DOHH2 (cell line): ENCODE data around the gene SPOCK1.
"Not testable (repeated sequence)": the region's sequence is repeated elsewhere in the genome, so short reads cannot be mapped to it uniquely, and the experiment has no call there.

Experiments used
- H3F3A ChIP-seq: fragments of 200-600 bp; sonication (generic), shearing (Covaris generic); 2 replicates; pipeline ENCODE4 v1.6.0; 2016; ENCODE audit warnings: antibody characterized with exemption, mild to moderate bottlenecking; ENCODE audit not compliant: control insufficient read depth, insufficient read depth
- H3K27ac ChIP-seq: fragments of 200-600 bp; sonication (generic); 2 replicates; pipeline ENCODE4 v1.5.1; 2014; ENCODE audit warnings: low read depth, mild to moderate bottlenecking, low read length, moderate library complexity
- H3K27me3 ChIP-seq: fragments of 200-600 bp; sonication (generic); 2 replicates; pipeline ENCODE4 v1.6.1; 2014; ENCODE audit warnings: mild to moderate bottlenecking, low read length, mixed read lengths; ENCODE audit not compliant: control insufficient read depth
- H3K36me3 ChIP-seq: fragments of 200-600 bp; sonication (generic); 2 replicates; pipeline ENCODE4 v1.6.1; 2014; ENCODE audit warnings: mild to moderate bottlenecking, low read length, moderate library complexity, mixed read lengths; ENCODE audit not compliant: control insufficient read depth
- H3K4me1 ChIP-seq: fragments of 200-600 bp; sonication (generic); 2 replicates; pipeline ENCODE4 v1.6.1; 2014; ENCODE audit warnings: mild to moderate bottlenecking, low read length, mixed read lengths; ENCODE audit not compliant: control insufficient read depth
- H3K4me2 ChIP-seq: fragments of 200-600 bp; sonication (generic); 2 replicates; pipeline ENCODE4 v1.6.0; 2014; ENCODE audit warnings: mild to moderate bottlenecking, low read length, moderate library complexity
- H3K4me3 ChIP-seq: fragments of 200-600 bp; sonication (generic); 2 replicates; pipeline ENCODE4 v1.5.1; 2014; ENCODE audit warnings: mild to moderate bottlenecking, low read length, mixed read lengths
- H3K79me2 ChIP-seq: fragments of 200-600 bp; sonication (generic); 2 replicates; pipeline ENCODE4 v1.6.1; 2014; ENCODE audit warnings: mild to moderate bottlenecking, low read length, mixed read lengths; ENCODE audit not compliant: control insufficient read depth
- H3K9me2 ChIP-seq: fragments of 200-600 bp; sonication (generic); replicated peaks from 2 replicates; pipeline ENCODE4 v1.6.1; 2014; ENCODE audit warnings: mild to moderate bottlenecking, low read length, mixed read lengths; ENCODE audit not compliant: control insufficient read depth
- H3K9me3 ChIP-seq: fragments of 200-600 bp; sonication (generic); 2 replicates; pipeline ENCODE4 v1.6.1; 2014; ENCODE audit warnings: antibody characterized with exemption, low read length, mixed read lengths; ENCODE audit not compliant: control insufficient read depth, insufficient read depth
- H4K20me1 ChIP-seq: fragments of 200-600 bp; sonication (generic); 2 replicates; pipeline ENCODE4 v1.6.0; 2014; ENCODE audit warnings: low read depth, mild to moderate bottlenecking, antibody characterized with exemption, low read length, moderate library complexity; ENCODE audit not compliant: control insufficient read depth, insufficient read depth
- CTCF ChIP-seq: fragments of 200-600 bp; sonication (generic); IDR thresholded peaks from one replicate; pipeline ENCODE4 v1.5.1; 2014; ENCODE audit warnings: antibody characterized with exemption, mild to moderate bottlenecking, low read depth, low read length; ENCODE audit not compliant: poor library complexity, severe bottlenecking
- EZH2phosphoT487 ChIP-seq: fragments of 200-600 bp; sonication (generic); IDR thresholded peaks from 2 replicates; pipeline ENCODE4 v1.6.1; 2017; ENCODE audit warnings: borderline replicate concordance, mild to moderate bottlenecking, antibody characterized with exemption, low read length, moderate library complexity, mixed read lengths

The SPOCK1 gene

GRCh38 chr5:137498736-137499505 is at the start of gene SPOCK1:
Gene SPOCK1, minus strand, starts transcription at chr5:137499326.
- no peaks in the 10 kb centered on the region for H3K79me2 ChIP-seq
- no peaks in the 10 kb centered on the region for H3K36me3 ChIP-seq
- H3K9me2 ChIP-seq, result no peaks in the 10 kb centered on the region
- no peak within 1 kb of the TSS for H3K4me3 ChIP-seq
- peaks cover 5% of the 10 kb centered on the region; the same call in 1 of the 2 replicates for H3K27me3 ChIP-seq
- H3K4me1 ChIP-seq, result no peaks in the 10 kb centered on the region
- H3K4me2 ChIP-seq, result peak within 1 kb of the TSS; percentile 22; the same call in 1 of the 2 replicates
- no peaks in the 10 kb centered on the region for H3F3A ChIP-seq
- no peak within 1 kb of the TSS for H3K27ac ChIP-seq
- no peaks in the 10 kb centered on the region for H4K20me1 ChIP-seq
- no peak for TF ChIP-seq CTCF
- no peak for TF ChIP-seq EZH2phosphoT487
- H3K9me3 ChIP-seq, result no peaks in the 10 kb centered on the region

GRCh38 chr5:137545956-137546355 is 46.8 kb upstream of the SPOCK1 start:
- no peak overlapping the region for H3K4me2 ChIP-seq
- no peak overlapping the region for H3K4me3 ChIP-seq
- H3K36me3 ChIP-seq, result no peaks in the 10 kb centered on the region
- H3K9me3 ChIP-seq, result no peaks in the 10 kb centered on the region
- H4K20me1 ChIP-seq, result no peaks in the 10 kb centered on the region
- H3K9me2 ChIP-seq, result no peaks in the 10 kb centered on the region
- no peaks in the 10 kb centered on the region for H3K79me2 ChIP-seq
- no peaks in the 10 kb centered on the region for H3K27me3 ChIP-seq
- no peaks in the 10 kb centered on the region for H3F3A ChIP-seq
- TF ChIP-seq EZH2phosphoT487 (no peak), CTCF (no peak)
- no peaks in the 10 kb centered on the region for H3K4me1 ChIP-seq
- H3K27ac ChIP-seq, result no peak overlapping the region

- not testable (repeated sequence) for H3K9me3 ChIP-seq, H3K79me2 ChIP-seq, H3K4me3 ChIP-seq, H4K20me1 ChIP-seq, H3K4me2 ChIP-seq, H3K9me2 ChIP-seq, H3K27me3 ChIP-seq, H3F3A ChIP-seq, H3K36me3 ChIP-seq, H3K4me1 ChIP-seq, H3K27ac ChIP-seq
These were observed 36.3 kb upstream of the SPOCK1 start for GRCh38 chr5:137535449-137535848.

DNA sequence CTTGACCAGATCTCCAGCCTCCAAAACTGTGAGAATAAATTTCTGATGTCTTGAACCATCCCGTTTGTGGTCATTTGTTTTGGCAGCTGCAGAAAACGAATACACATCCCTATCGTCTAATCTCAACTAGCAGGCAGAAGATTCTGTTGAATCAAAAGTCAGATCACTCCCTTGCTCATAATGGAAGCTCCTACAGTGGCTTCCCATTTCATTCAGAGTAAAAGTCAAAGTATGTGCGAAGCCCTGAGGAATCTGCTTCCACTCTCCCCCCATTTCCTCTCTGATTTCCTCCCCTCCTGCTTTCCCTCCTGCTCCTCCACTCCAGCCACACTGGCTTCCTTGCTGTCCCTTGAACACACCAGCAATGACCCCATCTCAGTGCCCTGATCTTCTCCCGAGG is 34.8 kb upstream of the SPOCK1 start:
- Histone ChIP-seq H3F3A (no peaks in the 10 kb centered on the region), H3K79me2 (no peaks in the 10 kb centered on the region), H3K4me2 (no peak overlapping the region), H4K20me1 (no peaks in the 10 kb centered on the region), H3K9me2 (no peaks in the 10 kb centered on the region), H3K9me3 (no peaks in the 10 kb centered on the region), H3K27ac (no peak overlapping the region), H3K36me3 (no peaks in the 10 kb centered on the region), H3K4me1 (no peaks in the 10 kb centered on the region), H3K4me3 (no peak overlapping the region), H3K27me3 (0 out of 2 replicates have a peak, but pooled peaks cover 3% of the 10 kb centered on the region)
- no peak for TF ChIP-seq CTCF
- no peak for TF ChIP-seq EZH2phosphoT487
